ENCODE data around the gene SORCS2. TPM values are rescaled to one million over a fixed set of nuclear protein-coding genes. Genes with fewer than 3 reads are reported as not detected.

The SORCS2 gene
- total and polyA plus RNA-seq, 4 donors: 0.05 to 8.4 (median 1.8) TPM

- Histone ChIP-seq H3K36me3 (ENCODE audit: control insufficient read depth in 1 of 2, insufficient read depth in 2 of 2, low read length in 1 of 2) (no peaks in the 10 kb centered on the region), H3K27me3 (ENCODE audit: control insufficient read depth in 1 of 2, insufficient read depth in 2 of 2, low read length in 1 of 2) (no peaks in the 10 kb centered on the region), H3K27ac (ENCODE audit: low read depth in 1 of 2, low read length in 2 of 2) (no peak overlapping the region), H3K9me3 (ENCODE audit: control insufficient read depth, low read length) (no peaks in the 10 kb centered on the region), H3K4me1 (ENCODE audit: control insufficient read depth in 1 of 2, insufficient read depth in 2 of 2, low read length in 2 of 2) (no peaks in the 10 kb centered on the region), H3K4me3 (ENCODE audit: low read length in 2 of 2) (no peak overlapping the region)
- ATAC-seq (ENCODE audit: low FRiP score) (no peak), DNase-seq (no peak)
- 93 to 95% methylated on average over 8 of the region's 8 CpGs for WGBS, 2 donors
- intact Hi-C loops (cut with DNase I): no loop called here
These were observed 90.6 kb downstream of the SORCS2 start for GRCh38 chr4:7282786-7283440.

GRCh38 chr4:7285244-7286094 is 93.1 kb downstream of the SORCS2 start:
- peak; percentile 72 to 84 for DNase-seq
- Histone ChIP-seq H3K4me3 (ENCODE audit: low read length in 2 of 2) (no peak overlapping the region), H3K9me3 (ENCODE audit: control insufficient read depth, low read length) (no peaks in the 10 kb centered on the region), H3K4me1 (ENCODE audit: control insufficient read depth in 1 of 2, insufficient read depth in 2 of 2, low read length in 2 of 2) (no peaks in the 10 kb centered on the region), H3K36me3 (ENCODE audit: control insufficient read depth in 1 of 2, insufficient read depth in 2 of 2, low read length in 1 of 2) (no peaks in the 10 kb centered on the region), H3K27me3 (ENCODE audit: control insufficient read depth in 1 of 2, insufficient read depth in 2 of 2, low read length in 1 of 2) (no peaks in the 10 kb centered on the region), H3K27ac (ENCODE audit: low read depth in 1 of 2, low read length in 2 of 2) (no peak overlapping the region)
- peak; percentile 42 for ATAC-seq (ENCODE audit: low FRiP score)
- 17% methylated on average over 34 of the region's 34 CpGs for WGBS, 2 donors
- intact Hi-C loops (cut with DNase I): no loop called here

GRCh38 chr4:7286170-7286569 is 93.8 kb downstream of the SORCS2 start:
- H3K27me3 ChIP-seq (ENCODE audit: control insufficient read depth in 1 of 2, insufficient read depth in 2 of 2, low read length in 1 of 2): no peaks in the 10 kb centered on the region
- H3K4me1 ChIP-seq (ENCODE audit: control insufficient read depth in 1 of 2, insufficient read depth in 2 of 2, low read length in 2 of 2): no peaks in the 10 kb centered on the region
- ATAC-seq (ENCODE audit: low FRiP score): no peak
- H3K9me3 ChIP-seq (ENCODE audit: control insufficient read depth, low read length): no peaks in the 10 kb centered on the region
- H3K27ac ChIP-seq (ENCODE audit: low read depth in 1 of 2, low read length in 2 of 2): no peak overlapping the region
- intact Hi-C loops (cut with DNase I): no loop called here
- 54 to 55% methylated on average over 14 of the region's 14 CpGs for WGBS, 2 donors
- DNase-seq: no peak
- no peaks in the 10 kb centered on the region for H3K36me3 ChIP-seq (ENCODE audit: control insufficient read depth in 1 of 2, insufficient read depth in 2 of 2, low read length in 1 of 2)
- no peak overlapping the region for H3K4me3 ChIP-seq (ENCODE audit: low read length in 2 of 2)

GRCh38 chr4:7286798-7287197 is 94.5 kb downstream of the SORCS2 start:
- WGBS, 2 donors: 94 to 97% methylated on average over 7 of the region's 7 CpGs
- ATAC-seq (ENCODE audit: low FRiP score): no peak
- H3K27ac ChIP-seq (ENCODE audit: low read depth in 1 of 2, low read length in 2 of 2): no peak overlapping the region

GRCh38 chr4:7287274-7287917 is 95.1 kb downstream of the SORCS2 start:
- 83 to 87% methylated on average over 20 of the region's 20 CpGs for WGBS, 2 donors
- DNase-seq: no peak
- H3K4me3 ChIP-seq (ENCODE audit: low read length in 2 of 2): no peak overlapping the region
- no peak overlapping the region for H3K27ac ChIP-seq (ENCODE audit: low read depth in 1 of 2, low read length in 2 of 2)
- no peaks in the 10 kb centered on the region for H3K9me3 ChIP-seq (ENCODE audit: control insufficient read depth, low read length)
- H3K27me3 ChIP-seq (ENCODE audit: control insufficient read depth in 1 of 2, insufficient read depth in 2 of 2, low read length in 1 of 2): no peaks in the 10 kb centered on the region
- intact Hi-C loops (cut with DNase I): no loop called here
- no peaks in the 10 kb centered on the region for H3K36me3 ChIP-seq (ENCODE audit: control insufficient read depth in 1 of 2, insufficient read depth in 2 of 2, low read length in 1 of 2)
- H3K4me1 ChIP-seq (ENCODE audit: control insufficient read depth in 1 of 2, insufficient read depth in 2 of 2, low read length in 2 of 2): no peaks in the 10 kb centered on the region
- no peak for ATAC-seq (ENCODE audit: low FRiP score)

More at GRCh38 chr4:7286798-7287197, 94.5 kb downstream of the SORCS2 start:
- Histone ChIP-seq H3K4me1 (ENCODE audit: control insufficient read depth in 1 of 2, insufficient read depth in 2 of 2, low read length in 2 of 2) (no peaks in the 10 kb centered on the region), H3K27me3 (ENCODE audit: control insufficient read depth in 1 of 2, insufficient read depth in 2 of 2, low read length in 1 of 2) (no peaks in the 10 kb centered on the region), H3K4me3 (ENCODE audit: low read length in 2 of 2) (no peak overlapping the region), H3K36me3 (ENCODE audit: control insufficient read depth in 1 of 2, insufficient read depth in 2 of 2, low read length in 1 of 2) (no peaks in the 10 kb centered on the region), H3K9me3 (ENCODE audit: control insufficient read depth, low read length) (no peaks in the 10 kb centered on the region)
- intact Hi-C loops (cut with DNase I): no loop called here
- no peak for DNase-seq

- no peaks in the 10 kb centered on the region for H3K4me1 ChIP-seq (ENCODE audit: control insufficient read depth in 1 of 2, insufficient read depth in 2 of 2, low read length in 2 of 2)
- 91 to 92% methylated on average over 18 of the region's 18 CpGs for WGBS, 2 donors
- H3K27me3 ChIP-seq (ENCODE audit: control insufficient read depth in 1 of 2, insufficient read depth in 2 of 2, low read length in 1 of 2): no peaks in the 10 kb centered on the region
- no peak overlapping the region for H3K27ac ChIP-seq (ENCODE audit: low read depth in 1 of 2, low read length in 2 of 2)
- intact Hi-C loops (cut with DNase I): no loop called here
- H3K9me3 ChIP-seq (ENCODE audit: control insufficient read depth, low read length): no peaks in the 10 kb centered on the region
- no peak overlapping the region for H3K4me3 ChIP-seq (ENCODE audit: low read length in 2 of 2)
- no peak for DNase-seq
- ATAC-seq (ENCODE audit: low FRiP score): no peak
- no peaks in the 10 kb centered on the region for H3K36me3 ChIP-seq (ENCODE audit: control insufficient read depth in 1 of 2, insufficient read depth in 2 of 2, low read length in 1 of 2)
These were observed 95.6 kb downstream of the SORCS2 start for GRCh38 chr4:7287918-7288280.

GRCh38 chr4:7288751-7289523 is 96.6 kb downstream of the SORCS2 start:
- whole genome bisulfite sequencing, 2 donors: 90 to 91% methylated on average over 2 of the region's 2 CpGs
- Histone ChIP-seq H3K27me3 (ENCODE audit: control insufficient read depth in 1 of 2, insufficient read depth in 2 of 2, low read length in 1 of 2) (no peaks in the 10 kb centered on the region), H3K4me1 (ENCODE audit: control insufficient read depth in 1 of 2, insufficient read depth in 2 of 2, low read length in 2 of 2) (no peaks in the 10 kb centered on the region), H3K9me3 (ENCODE audit: control insufficient read depth, low read length) (no peaks in the 10 kb centered on the region), H3K36me3 (ENCODE audit: control insufficient read depth in 1 of 2, insufficient read depth in 2 of 2, low read length in 1 of 2) (no peaks in the 10 kb centered on the region), H3K4me3 (ENCODE audit: low read length in 2 of 2) (no peak overlapping the region), H3K27ac (ENCODE audit: low read depth in 1 of 2, low read length in 2 of 2) (no peak overlapping the region)
- ATAC-seq (ENCODE audit: low FRiP score): no peak
- intact Hi-C loops (cut with DNase I): no loop called here
- no peak for DNase-seq

- Histone ChIP-seq H3K27me3 (ENCODE audit: control insufficient read depth in 1 of 2, insufficient read depth in 2 of 2, low read length in 1 of 2) (no peaks in the 10 kb centered on the region), H3K4me1 (ENCODE audit: control insufficient read depth in 1 of 2, insufficient read depth in 2 of 2, low read length in 2 of 2) (no peaks in the 10 kb centered on the region), H3K36me3 (ENCODE audit: control insufficient read depth in 1 of 2, insufficient read depth in 2 of 2, low read length in 1 of 2) (no peaks in the 10 kb centered on the region), H3K27ac (ENCODE audit: low read depth in 1 of 2, low read length in 2 of 2) (no peak overlapping the region), H3K4me3 (ENCODE audit: low read length in 2 of 2) (no peak overlapping the region), H3K9me3 (ENCODE audit: control insufficient read depth, low read length) (no peaks in the 10 kb centered on the region)
- no peak for DNase-seq
- 92 to 96% methylated on average over 15 of the region's 15 CpGs for WGBS, 2 donors
- intact Hi-C loops (cut with DNase I): no loop called here
- no peak for ATAC-seq (ENCODE audit: low FRiP score)
These were observed 97.3 kb downstream of the SORCS2 start for GRCh38 chr4:7289589-7289988.

Data from aorta (tissue), 5 donors.